K562 (cell line): ENCODE results near the gene AFF1. TPM values are rescaled to one million over a fixed set of nuclear protein-coding genes. Genes with fewer than 3 reads are reported as not detected.
A peak's percentile ranks its signal among the peaks of the same experiment; 100 is the strongest.

Experiments
- ATAC-seq: fragments of 200-7000 bp; cut with Tn5 transposase; 3 replicates; pipeline ENCODE4 v1.9.1; 2020; ENCODE audit warnings: moderate library complexity
- BruUV-seq: library from RNA; stranded (reverse); fragments of 400-500 nt; replicated peaks from 2 replicates; lab custom pipeline; 2021; lab: Mats Ljungman, UMichigan
- CTCF ChIA-PET: fragments of 300-600 bp; formaldehyde crosslinking; extraction: SDS; loops from one replicate; lab custom pipeline; 2021; ENCODE audit warnings: low intra/inter-chr PET ratio; lab: Yijun Ruan, JAX
- POLR2A ChIA-PET: fragments of 300-600, 350-650 bp; sonication (Branson Sonifier 250); formaldehyde crosslinking; extraction: SDS; loops from one replicate; lab custom pipeline; 2021; ENCODE audit warnings: antibody characterized with exemption, inconsistent platforms; lab: Yijun Ruan, JAX
- DNase-seq, 4 experiments: peaks; one replicate each; pipeline versions ENCODE4 v3.0.0 to v3.0.0-alpha.2; 2011 to 2018; ENCODE audit warnings: low spot score in 3 of 4, mixed read lengths in 3 of 4; ENCODE audit errors: extremely low read depth in 1 of 4
- FAIRE-seq: peaks from 2 replicates; lab custom pipeline; 2011; peaks lifted over from hg19 to GRCh38; lab: Jason Lieb, UNC
- H2AFZ ChIP-seq: 2 replicates; pipeline ENCODE4 v1.6.0; 2011; ENCODE audit warnings: low read depth, low read length, control low read depth, inconsistent platforms
- H3K27ac ChIP-seq: fragments of 200-600 bp; 3 replicates; pipeline ENCODE4 v1.8.0; 2011; ENCODE audit warnings: low read depth, mild to moderate bottlenecking, control low read depth, inconsistent platforms, low read length, moderate library complexity, mixed read lengths; ENCODE audit errors: extremely low read depth
- H3K27me3 ChIP-seq, 2 experiments: fragments of 300-600 bp in 1 of 2; 2 replicates in 1 of 2; 3 replicates in 1 of 2; pipeline versions ENCODE4 v1.6.0 to v1.8.0; 2011; ENCODE audit warnings: inconsistent platforms in 2 of 2, low read length in 2 of 2, mild to moderate bottlenecking in 1 of 2, mixed read lengths in 1 of 2, moderate library complexity in 1 of 2; ENCODE audit not compliant: control insufficient read depth in 2 of 2, insufficient read depth in 2 of 2
- H3K36me3 ChIP-seq: fragments of 300-600 bp; 3 replicates; pipeline ENCODE4 v1.8.0; 2011; ENCODE audit warnings: mild to moderate bottlenecking, low read length, inconsistent platforms; ENCODE audit not compliant: control insufficient read depth, insufficient read depth
- H3K4me1 ChIP-seq, 2 experiments: fragments of 200-600 bp in 1 of 2; replicated peaks in 1 of 2; 2 replicates in 1 of 2; 3 replicates in 1 of 2; pipeline versions ENCODE4 v1.5.1 to v1.8.0; 2011; ENCODE audit warnings: inconsistent platforms in 2 of 2, low read length in 2 of 2, mild to moderate bottlenecking in 1 of 2, mixed read lengths in 1 of 2, moderate library complexity in 1 of 2; ENCODE audit not compliant: control insufficient read depth in 2 of 2, insufficient read depth in 2 of 2
- H3K4me2 ChIP-seq: 2 replicates; pipeline ENCODE4 v1.6.1; 2011; ENCODE audit warnings: low read length, control low read depth, inconsistent platforms, mixed read lengths; ENCODE audit not compliant: insufficient read depth
- H3K4me3 ChIP-seq: fragments of 200-600 bp; sonication (generic), shearing (Covaris generic); 2 replicates; pipeline ENCODE4 v1.5.1; 2016; ENCODE audit warnings: control low read depth, inconsistent platforms
- H3K79me2 ChIP-seq: fragments of 200-600 bp; 3 replicates; pipeline ENCODE4 v1.8.0; 2011; ENCODE audit warnings: low read length, inconsistent platforms; ENCODE audit not compliant: control insufficient read depth, insufficient read depth
- H3K9ac ChIP-seq, 2 experiments: 2 replicates each; pipeline versions ENCODE4 v1.6.0 to v1.6.1; 2011; ENCODE audit warnings: low read depth in 2 of 2, low read length in 2 of 2, control low read depth in 1 of 2, inconsistent platforms in 1 of 2, mild to moderate bottlenecking in 1 of 2, mixed read lengths in 1 of 2; ENCODE audit not compliant: insufficient read depth in 1 of 2
- H3K9me1 ChIP-seq: one replicate; pipeline ENCODE4 v1.6.0; 2011; ENCODE audit warnings: inconsistent platforms, mild to moderate bottlenecking, low read length, moderate library complexity; ENCODE audit not compliant: control insufficient read depth, insufficient read depth
- H3K9me3 ChIP-seq: replicated peaks from 2 replicates; pipeline ENCODE4 v1.5.1; 2011; ENCODE audit warnings: low read depth, low read length, inconsistent platforms; ENCODE audit not compliant: control insufficient read depth, insufficient read depth
- H4K20me1 ChIP-seq: replicated peaks from 2 replicates; pipeline ENCODE4 v1.6.1; 2011; ENCODE audit warnings: low read length, inconsistent platforms, mixed read lengths; ENCODE audit not compliant: control insufficient read depth, insufficient read depth
- CCAR2 ChIP-seq: fragments of 200-400 bp; formaldehyde crosslinking; IDR thresholded peaks from 2 replicates; pipeline ENCODE4 v1.6.1; 2017; ENCODE audit warnings: mild to moderate bottlenecking, low read depth, low read length
- EHMT2 ChIP-seq: fragments of 450-650 bp; IDR thresholded peaks from 2 replicates; pipeline ENCODE4 v1.6.1; 2018; ENCODE audit warnings: antibody characterized with exemption
- HDAC6 ChIP-seq: IDR thresholded peaks from 2 replicates; pipeline ENCODE4 v1.6.1; 2012; ENCODE audit warnings: low read depth, mild to moderate bottlenecking, control low read depth, inconsistent platforms, low read length, moderate library complexity
- MBD1 ChIP-seq: fragments of 250-450 bp; sonication (Bioruptor Pico); IDR thresholded peaks from 2 replicates; pipeline ENCODE4 v1.8.0; 2022; ENCODE audit warnings: inconsistent platforms
- MIER1 ChIP-seq: fragments of 450-650 bp; IDR thresholded peaks from 2 replicates; pipeline ENCODE4 v1.6.1; 2016; ENCODE audit warnings: antibody characterized with exemption, mild to moderate bottlenecking, low read depth
- NFE2L1 ChIP-seq: fragments of 450-650 bp; IDR thresholded peaks from 2 replicates; pipeline ENCODE4 v1.6.1; 2016; ENCODE audit warnings: missing genetic modification characterization, low read depth, mild to moderate bottlenecking, missing compliant biosample characterization, moderate library complexity, borderline replicate concordance
- REST ChIP-seq, 2 experiments: fragments of 450-650 bp; formaldehyde crosslinking in 1 of 2; IDR thresholded peaks; 2 replicates each; pipeline versions ENCODE4 v1.4.0 to v1.6.1; 2014 to 2020; ENCODE audit warnings: mild to moderate bottlenecking in 2 of 2, borderline replicate concordance in 1 of 2, low read depth in 1 of 2
- ZNF121 ChIP-seq: sonication (generic); formaldehyde crosslinking; conservative IDR thresholded peaks from 2 replicates; pipeline ENCODE4 v1.8.0; 2022; ENCODE audit warnings: missing genetic modification reagents
- ZNF146 ChIP-seq: IDR thresholded peaks from one replicate; pipeline ENCODE4 v1.6.1; 2018; ENCODE audit warnings: missing compliant biosample characterization; ENCODE audit not compliant: unreplicated experiment
- ZNF444 ChIP-seq: fragments of 250-450 bp; sonication (Bioruptor Pico); IDR thresholded peaks from 2 replicates; pipeline ENCODE4 v1.4.0; 2020; ENCODE audit warnings: mild to moderate bottlenecking, moderate library complexity
- WGBS: fragments of 100-300 bp; shearing (Covaris generic); methylation state at CpG from one replicate; pipeline ENCODE4 v1.1.6; 2016; ENCODE audit warnings: low coverage, mixed read lengths; ENCODE audit not compliant: insufficient coverage; ENCODE audit errors: missing lambda C conversion rate; 5-methylcytosine and 5-hydroxymethylcytosine counted together
- in situ Hi-C: fragments of 300-500 bp; cut with MboI; formaldehyde crosslinking; loops from 4 replicates; pipeline ENCODE4 v1.15.0; 2018; ENCODE audit warnings: inconsistent platforms, mixed read lengths
- intact Hi-C: fragments of 100-400 bp; cut with micrococcal nuclease; formaldehyde crosslinking; loops from 2 replicates; pipeline ENCODE4 v1.14.2; 2022
- polyA plus RNA-seq, 8 experiments: library from polyadenylated mRNA; depleted of rRNA in 4 of 8; stranded (reverse) in 5 of 8; unstranded in 3 of 8; fragments of >200 nt; fragmentation: Nextera tagmentation in 2 of 8; fragmentation: Illumina TruSeq in 1 of 8; extraction: Ambion mirVana in 2 of 8; extraction: Trizol in 1 of 8; gene quantifications; 2 replicates each; pipeline versions ENCODE4 v1.2.1 to v1.2.3, GENCODE V29; 2011 to 2014; ENCODE audit warnings: inconsistent platforms in 1 of 8, missing spikeins in 1 of 8
- total RNA-seq, 7 experiments: library from RNA; depleted of rRNA in 6 of 7; stranded (reverse); fragments of >200 nt in 6 of 7; fragmentation: Illumina TruSeq in 2 of 7; extraction: Trizol in 2 of 7; gene quantifications; 2 replicates each; pipeline versions ENCODE4 v1.2.1 to v1.2.3, GENCODE V29; 2011 to 2021; ENCODE audit warnings: low replicate concordance in 1 of 7

Gene AFF1
- total and polyA plus RNA-seq, 9 of the 15 experiments (the other 6 are each of a cell fraction or from before 2014, with no cell fraction given): 4.1 to 47.5 (median 17.2) TPM

GRCh38 chr4:87066403-87067123 lies 131.8 kb downstream of the AFF1 start:
- 81% methylated on average over 4 of the region's 4 CpGs for WGBS
- ChIA-PET CTCF (no interaction called here), POLR2A (interaction anchor here (0.7 kb wide), 1 partner anchor 572 kb away, joined by 3 read pairs; no protein-coding TSS in a partner anchor)
- H3K9me3 ChIP-seq: no peaks in the 10 kb centered on the region
- H3K36me3 ChIP-seq: peaks cover 24% of the 10 kb centered on the region; the same call in 2 of the 3 replicates
- no TSS peak for BruUV-seq
- intact Hi-C loops: no loop called here
- H3K27me3 ChIP-seq: no peaks in the 10 kb centered on the region
- no peaks in the 10 kb centered on the region for H3K4me1 ChIP-seq
- no peaks in the 10 kb centered on the region for H3K9me1 ChIP-seq
- ATAC-seq (peak; percentile 58; the same call in 2 of the 3 replicates), FAIRE-seq (peak; percentile 32), DNase-seq (peak in 1 of 4 experiments; percentile 29)
- TF ChIP-seq ZNF121 (CRISPR knock-in tag) (peak; percentile 18), EHMT2 (peak; percentile 94), REST (IDR thresholded peaks at IDR 0.05; ENCODE audit: borderline replicate concordance) (peak; percentile 96), REST (CRISPR knock-in tag; IDR thresholded peaks at IDR 0.05; ENCODE audit: low read depth) (peak; percentile 77; the same call in 1 of the 2 replicates), HDAC6 (no peak), NFE2L1 (tag) (no peak), ZNF444 (CRISPR knock-in tag) (no peak), ZNF146 (no peak), MIER1 (peak; percentile 86), MBD1 (no peak), CCAR2 (no peak)
- no peak overlapping the region for H2AFZ ChIP-seq
- H3K27ac ChIP-seq: no peak overlapping the region
- no peak overlapping the region for H3K4me2 ChIP-seq
- H3K4me3 ChIP-seq: no peak overlapping the region
- H4K20me1 ChIP-seq: peaks cover 11% of the 10 kb centered on the region; the same call in 1 of the 2 replicates
- in situ Hi-C loops: no loop called here
- peaks cover 73% of the 10 kb centered on the region for H3K79me2 ChIP-seq
- H3K9ac ChIP-seq: no peak overlapping the region
